ENCODE measurements around the gene CDHR3. TPM values are rescaled to one million over a fixed set of nuclear protein-coding genes. Genes with fewer than 3 reads are reported as not detected.
"Not testable (repeated sequence)": the region's sequence is repeated elsewhere in the genome, so short reads cannot be mapped to it uniquely, and the experiment has no call there.

CDHR3 gene
- total RNA-seq, 1 experiment from 2014 or later = 0.26 TPM

- Histone ChIP-seq H3K27me3 (replicated peaks) (0 out of 2 replicates have a peak, but pooled peaks cover 5% of the 10 kb centered on the region), H3K4me1 (replicated peaks) (no peaks in the 10 kb centered on the region), H3K4me3 (no peak overlapping the region), H3K36me3 (no peaks in the 10 kb centered on the region), H3K27ac (no peak overlapping the region), H3K9me3 (replicated peaks) (no peaks in the 10 kb centered on the region)
- no peak for DNase-seq (ENCODE audit: low read depth in 1 of 2, low spot score in 2 of 2)
Observed at GRCh38 chr7:105978974-105979373, 15.9 kb downstream of the CDHR3 start.

- DNase-seq (ENCODE audit: low read depth in 1 of 2, low spot score in 2 of 2) = no peak
- Histone ChIP-seq H3K27ac (no peak overlapping the region), H3K4me1 (replicated peaks) (no peaks in the 10 kb centered on the region), H3K27me3 (replicated peaks) (0 out of 2 replicates have a peak, but pooled peaks cover under 1% of the 10 kb centered on the region), H3K4me3 (no peak overlapping the region), H3K36me3 (no peaks in the 10 kb centered on the region), H3K9me3 (replicated peaks) (no peaks in the 10 kb centered on the region)
Observed at GRCh38 chr7:105979405-105979804, 16.3 kb downstream of the CDHR3 start.

GRCh38 chr7:105980645-105981396, 17.8 kb downstream of the CDHR3 start:
- no peaks in the 10 kb centered on the region for H3K9me3 ChIP-seq (replicated peaks)
- no peak overlapping the region for H3K4me3 ChIP-seq
- H3K27ac ChIP-seq = no peak overlapping the region
- no peaks in the 10 kb centered on the region for H3K4me1 ChIP-seq (replicated peaks)
- H3K36me3 ChIP-seq = no peaks in the 10 kb centered on the region
- H3K27me3 ChIP-seq (replicated peaks) = no peaks in the 10 kb centered on the region
- no peak for DNase-seq (ENCODE audit: low read depth in 1 of 2, low spot score in 2 of 2)

GRCh38 chr7:105982388-105982787, 19.3 kb downstream of the CDHR3 start:
- no peak for DNase-seq (ENCODE audit: low read depth in 1 of 2, low spot score in 2 of 2)
- Histone ChIP-seq H3K4me3 (no peak overlapping the region), H3K27me3 (replicated peaks) (peaks cover 8% of the 10 kb centered on the region; the same call in 1 of the 2 replicates), H3K4me1 (replicated peaks) (no peaks in the 10 kb centered on the region), H3K36me3 (no peaks in the 10 kb centered on the region), H3K27ac (no peak overlapping the region), H3K9me3 (replicated peaks) (no peaks in the 10 kb centered on the region)

- DNase-seq (ENCODE audit: low read depth in 1 of 2, low spot score in 2 of 2); H3K4me1 ChIP-seq (replicated peaks); H3K27me3 ChIP-seq (replicated peaks); H3K36me3 ChIP-seq; H3K4me3 ChIP-seq; H3K27ac ChIP-seq; H3K9me3 ChIP-seq (replicated peaks): not testable (repeated sequence)
Observed at GRCh38 chr7:105984808-105985207, 21.7 kb downstream of the CDHR3 start.

GRCh38 chr7:105985229-105985628, 22.2 kb downstream of the CDHR3 start:
- no peaks in the 10 kb centered on the region for H3K9me3 ChIP-seq (replicated peaks)
- no peak overlapping the region for H3K27ac ChIP-seq
- no peak overlapping the region for H3K4me3 ChIP-seq
- peaks cover 9% of the 10 kb centered on the region; the same call in 1 of the 2 replicates for H3K27me3 ChIP-seq (replicated peaks)
- H3K36me3 ChIP-seq = no peaks in the 10 kb centered on the region
- DNase-seq (ENCODE audit: low read depth in 1 of 2, low spot score in 2 of 2) = no peak
- no peaks in the 10 kb centered on the region for H3K4me1 ChIP-seq (replicated peaks)

GRCh38 chr7:105985672-105986215, 22.7 kb downstream of the CDHR3 start:
- H3K27me3 ChIP-seq (replicated peaks) = peaks cover 9% of the 10 kb centered on the region; the same call in 1 of the 2 replicates
- DNase-seq (ENCODE audit: low read depth in 1 of 2, low spot score in 2 of 2) = no peak
- no peaks in the 10 kb centered on the region for H3K9me3 ChIP-seq (replicated peaks)
- H3K4me3 ChIP-seq = no peak overlapping the region
- H3K27ac ChIP-seq = no peak overlapping the region
- H3K4me1 ChIP-seq (replicated peaks) = no peaks in the 10 kb centered on the region
- H3K36me3 ChIP-seq = no peaks in the 10 kb centered on the region

- Histone ChIP-seq H3K27ac (no peak overlapping the region), H3K4me3 (no peak overlapping the region), H3K9me3 (replicated peaks) (no peaks in the 10 kb centered on the region), H3K4me1 (replicated peaks) (no peaks in the 10 kb centered on the region), H3K27me3 (replicated peaks) (peaks cover 11% of the 10 kb centered on the region; the same call in 1 of the 2 replicates), H3K36me3 (no peaks in the 10 kb centered on the region)
- DNase-seq (ENCODE audit: low read depth in 1 of 2, low spot score in 2 of 2) = no peak
Observed at GRCh38 chr7:105987046-105987445, 24.0 kb downstream of the CDHR3 start.

GRCh38 chr7:105988276-105988675, 25.2 kb downstream of the CDHR3 start:
- Histone ChIP-seq H3K36me3 (no peaks in the 10 kb centered on the region), H3K9me3 (replicated peaks) (no peaks in the 10 kb centered on the region), H3K4me1 (replicated peaks) (no peaks in the 10 kb centered on the region), H3K27ac (no peak overlapping the region), H3K4me3 (no peak overlapping the region), H3K27me3 (replicated peaks) (peaks cover 11% of the 10 kb centered on the region; the same call in 1 of the 2 replicates)
- DNase-seq (ENCODE audit: low read depth in 1 of 2, low spot score in 2 of 2) = no peak

GRCh38 chr7:105989191-105989590, 26.1 kb downstream of the CDHR3 start:
- peaks cover 11% of the 10 kb centered on the region; the same call in 1 of the 2 replicates for H3K27me3 ChIP-seq (replicated peaks)
- no peaks in the 10 kb centered on the region for H3K36me3 ChIP-seq
- H3K27ac ChIP-seq = no peak overlapping the region
- no peaks in the 10 kb centered on the region for H3K4me1 ChIP-seq (replicated peaks)
- no peak for DNase-seq (ENCODE audit: low read depth in 1 of 2, low spot score in 2 of 2)
- no peaks in the 10 kb centered on the region for H3K9me3 ChIP-seq (replicated peaks)
- no peak overlapping the region for H3K4me3 ChIP-seq

GRCh38 chr7:105989686-105990085, 26.6 kb downstream of the CDHR3 start:
- no peak for DNase-seq (ENCODE audit: low read depth in 1 of 2, low spot score in 2 of 2)
- no peak overlapping the region for H3K27ac ChIP-seq
- no peak overlapping the region for H3K4me3 ChIP-seq
- H3K9me3 ChIP-seq (replicated peaks) = no peaks in the 10 kb centered on the region
- no peaks in the 10 kb centered on the region for H3K36me3 ChIP-seq
- peaks cover 11% of the 10 kb centered on the region; the same call in 1 of the 2 replicates for H3K27me3 ChIP-seq (replicated peaks)
- no peaks in the 10 kb centered on the region for H3K4me1 ChIP-seq (replicated peaks)

GRCh38 chr7:105990141-105990540, 27.1 kb downstream of the CDHR3 start:
- Histone ChIP-seq H3K4me3 (no peak overlapping the region), H3K27me3 (replicated peaks) (peaks cover 11% of the 10 kb centered on the region; the same call in 1 of the 2 replicates), H3K9me3 (replicated peaks) (no peaks in the 10 kb centered on the region), H3K36me3 (no peaks in the 10 kb centered on the region), H3K4me1 (replicated peaks) (no peaks in the 10 kb centered on the region), H3K27ac (no peak overlapping the region)
- DNase-seq (ENCODE audit: low read depth in 1 of 2, low spot score in 2 of 2) = no peak

- H3K9me3 ChIP-seq (replicated peaks) = no peaks in the 10 kb centered on the region
- no peak overlapping the region for H3K4me3 ChIP-seq
- H3K27me3 ChIP-seq (replicated peaks) = peaks cover 11% of the 10 kb centered on the region; the same call in 1 of the 2 replicates
- H3K4me1 ChIP-seq (replicated peaks) = no peaks in the 10 kb centered on the region
- DNase-seq (ENCODE audit: low read depth in 1 of 2, low spot score in 2 of 2) = no peak
- H3K27ac ChIP-seq = no peak overlapping the region
- H3K36me3 ChIP-seq = no peaks in the 10 kb centered on the region
Observed at GRCh38 chr7:105990727-105991453, 27.8 kb downstream of the CDHR3 start.

- H3K27ac ChIP-seq = no peak overlapping the region
- 0 out of 2 replicates have a peak, but pooled peaks cover 2% of the 10 kb centered on the region for H3K27me3 ChIP-seq (replicated peaks)
- no peaks in the 10 kb centered on the region for H3K36me3 ChIP-seq
- H3K4me1 ChIP-seq (replicated peaks) = no peaks in the 10 kb centered on the region
- no peak for DNase-seq (ENCODE audit: low read depth in 1 of 2, low spot score in 2 of 2)
- H3K9me3 ChIP-seq (replicated peaks) = no peaks in the 10 kb centered on the region
- no peak overlapping the region for H3K4me3 ChIP-seq
Observed at GRCh38 chr7:105992905-105993304, 29.8 kb downstream of the CDHR3 start.

Measured in SJSA1 (cell line).